ENCODE data around the gene RPL15. TPM values are rescaled to one million over a fixed set of nuclear protein-coding genes. Genes with fewer than 3 reads are reported as not detected.

RPL15 gene
- total and polyA plus RNA-seq, 2 of the 13 experiments (the other 11 are each of a cell fraction or from before 2014, with no cell fraction given) = 1,297 to 3,693 TPM

DNA sequence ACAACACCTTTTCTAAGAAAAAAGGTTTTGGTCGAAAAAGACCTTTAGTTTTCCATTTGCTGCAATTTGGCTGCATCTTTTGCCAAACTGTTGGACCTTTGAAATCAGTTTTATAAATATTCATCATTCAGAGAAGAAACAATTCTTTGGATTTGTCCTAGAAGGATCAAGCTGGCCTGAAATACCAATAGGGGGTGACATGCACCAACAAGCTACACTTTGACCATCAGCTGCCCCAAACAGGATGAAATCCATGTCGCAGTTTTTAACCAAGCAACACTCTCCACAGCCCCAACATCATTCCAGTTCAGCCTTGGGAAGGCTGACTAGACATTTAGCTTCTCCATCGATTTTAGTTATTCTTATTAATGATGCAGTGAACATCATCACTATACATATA lies 9.8 kb downstream of the RPL15 start (continued):
- TF ChIP-seq THAP7 (CRISPR knock-in tag; IDR thresholded peaks at IDR 0.05) (no peak), FOXA3 (CRISPR knock-in tag; IDR thresholded peaks at IDR 0.05) (no peak), MTERF4 (CRISPR knock-in tag; IDR thresholded peaks at IDR 0.05) (no peak), ZNF451 (CRISPR knock-in tag; IDR thresholded peaks at IDR 0.05) (no peak), MTA3 (CRISPR knock-in tag; IDR thresholded peaks at IDR 0.05) (no peak), ZBTB25 (CRISPR knock-in tag; IDR thresholded peaks at IDR 0.05) (no peak), NFE2L2 (IDR thresholded peaks at IDR 0.05; ENCODE audit: low read length) (no peak), ZBTB38 (CRISPR knock-in tag; IDR thresholded peaks at IDR 0.05) (no peak)

DNA sequence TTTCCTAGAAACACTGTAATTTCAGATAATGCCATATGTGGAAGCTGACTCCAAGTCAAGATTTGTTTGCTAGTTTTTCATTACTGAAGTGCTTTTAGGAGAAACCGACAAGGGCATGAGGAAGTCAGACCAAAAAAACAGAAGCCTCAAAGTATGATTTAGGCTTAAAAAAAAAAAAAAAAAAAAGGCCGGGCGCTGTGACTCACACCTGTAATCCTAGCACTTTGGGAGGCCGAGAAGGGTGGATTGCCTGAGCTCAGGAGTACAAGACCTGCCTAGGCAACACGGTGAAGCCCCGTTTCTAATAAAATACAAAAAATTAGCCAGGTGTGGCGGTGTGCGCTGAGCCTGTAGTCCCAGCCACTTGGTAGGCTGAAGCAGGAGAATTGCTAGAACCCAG lies 11.6 kb downstream of the RPL15 start:
- CTCF ChIA-PET (ENCODE audit: low intra/inter-chr PET ratio, low total read pairs) = no interaction called here
- intact Hi-C loops (cut with micrococcal nuclease; ENCODE audit: unreplicated experiment) (no loop called here), in situ Hi-C loops (cut with HindIII; ENCODE audit: extremely low pct_ligation_motif_present, low pct_unique_long_range_greater_than_20kb) (no loop called here)
- Histone ChIP-seq H3K4me2 (ENCODE audit: low read depth, low read length) (no peak overlapping the region), H3K9ac (ENCODE audit: insufficient read depth, low read depth, low read length) (no peak overlapping the region), H3K9me3 (ENCODE audit: low read length) (no peaks in the 10 kb centered on the region), H2AFZ (ENCODE audit: low read length) (no peak overlapping the region), H3K27me3 (ENCODE audit: control insufficient read depth in 1 of 2, insufficient read depth in 2 of 2, low read length in 2 of 2) (peaks cover 0 to 5% of the 10 kb centered on the region in 2 experiments; a peak in 1 of 5 replicates), H3K4me1 (ENCODE audit: insufficient read depth, low read length) (peaks cover 12% of the 10 kb centered on the region), H3K4me3 (replicated peaks in 1 of 3; ENCODE audit: insufficient read depth in 1 of 3, low read depth in 2 of 3, low read length in 3 of 3) (no peak overlapping the region), H3K27ac (ENCODE audit: extremely low read length, insufficient read depth, low read length) (no peak overlapping the region), H4K20me1 (ENCODE audit: insufficient read depth, low read length) (no peaks in the 10 kb centered on the region), H3K36me3 (replicated peaks in 1 of 2; ENCODE audit: control insufficient read depth in 1 of 2, insufficient read depth in 2 of 2, low read length in 2 of 2) (no peaks in the 10 kb centered on the region), H3K79me2 (ENCODE audit: insufficient read depth, low read length) (no peaks in the 10 kb centered on the region)
- FAIRE-seq = no peak
- ATAC-seq = no peak
- WGBS (ENCODE audit: low lambda C conversion rate) = 49% methylated on average over 8 of the region's 8 CpGs
- DNase-seq (ENCODE audit: low spot score) = no peak
- TF ChIP-seq MXI1 (IDR thresholded peaks at IDR 0.05; ENCODE audit: borderline replicate concordance, low read depth, low read length) = no peak
- TF ChIP-seq ZNF367 (CRISPR knock-in tag; IDR thresholded peaks at IDR 0.05; ENCODE audit: borderline replicate concordance) = no peak
- POLR2A ChIA-PET = interaction anchor here (4.4 kb wide), 1 partner anchor 11 kb away, joined by 72 read pairs; the partner anchor contains the start of genes NKIRAS1 and RPL15
- BruUV-seq (replicated peaks) = no TSS peak
